H1 (cell line): ENCODE measurements around the gene VPS25. TPM values are rescaled to one million over a fixed set of nuclear protein-coding genes. Genes with fewer than 3 reads are reported as not detected.

Source experiments
- CTCF ChIA-PET: fragments of 300-600 bp; sonication (Branson Sonifier 250); formaldehyde crosslinking; loops from one replicate; lab custom pipeline; 2021; ENCODE audit not compliant: partially characterized antibody; lab: Charles Lee
- POLR2A ChIA-PET: fragments of 300-600 bp; sonication (Branson Sonifier 250); formaldehyde crosslinking; loops from one replicate; lab custom pipeline; 2021; ENCODE audit warnings: inconsistent platforms; ENCODE audit not compliant: partially characterized antibody; lab: Charles Lee
- DNase-seq, 2 experiments: peaks; one replicate each; pipeline versions ENCODE4 v3.0.0 to v3.0.0-alpha.2; 2010 to 2022; ENCODE audit warnings: low spot score in 2 of 2, low read depth in 1 of 2, mixed read lengths in 1 of 2
- FAIRE-seq: peaks from 2 replicates; lab custom pipeline; 2011; peaks lifted over from hg19 to GRCh38; lab: Jason Lieb, UNC
- H2AFZ ChIP-seq: 2 replicates; pipeline ENCODE4 v1.8.1; 2012; ENCODE audit warnings: low read length, inconsistent platforms
- H2AK5ac ChIP-seq: 2 replicates; pipeline ENCODE4 v1.6.1; 2013; ENCODE audit warnings: low read depth, low read length
- H2BK120ac ChIP-seq: replicated peaks from 2 replicates; pipeline ENCODE3; 2013; ENCODE audit warnings: low read depth, low read length, inconsistent platforms
- H2BK12ac ChIP-seq: 2 replicates; pipeline ENCODE4 v1.6.1; 2013; ENCODE audit warnings: low read depth, low read length
- H2BK15ac ChIP-seq: 2 replicates; pipeline ENCODE4 v1.6.1; 2013; ENCODE audit warnings: low read length
- H2BK20ac ChIP-seq: 2 replicates; pipeline ENCODE4 v1.6.1; 2013; ENCODE audit warnings: low read length
- H2BK5ac ChIP-seq: 2 replicates; pipeline ENCODE4 v1.6.1; 2013; ENCODE audit warnings: low read depth, low read length
- H3K14ac ChIP-seq: 2 replicates; pipeline ENCODE4 v1.6.1; 2013; ENCODE audit warnings: inconsistent platforms; ENCODE audit not compliant: insufficient read length
- H3K18ac ChIP-seq: 2 replicates; pipeline ENCODE4 v1.6.1; 2013; ENCODE audit warnings: low read length; ENCODE audit errors: extremely low read depth
- H3K23ac ChIP-seq: 2 replicates; pipeline ENCODE4 v1.6.1; 2013; ENCODE audit warnings: inconsistent platforms; ENCODE audit not compliant: insufficient read length
- H3K23me2 ChIP-seq: 2 replicates; pipeline ENCODE4 v1.6.1; 2013; ENCODE audit warnings: low read depth, low read length
- H3K27ac ChIP-seq: 2 replicates; pipeline ENCODE4 v1.6.1; 2011; ENCODE audit warnings: low read depth, low read length, inconsistent platforms
- H3K27me3 ChIP-seq, 4 experiments: replicated peaks in 1 of 4; 1 replicate in 1 of 4; 2 replicates in 3 of 4; pipeline versions ENCODE4 v1.6.1 to v1.8.1; 2011 to 2013; ENCODE audit warnings: low read length in 3 of 4, mild to moderate bottlenecking in 3 of 4, inconsistent platforms in 2 of 4, mixed read lengths in 2 of 4, moderate library complexity in 1 of 4; ENCODE audit not compliant: control insufficient read depth in 3 of 4, insufficient read depth in 3 of 4; ENCODE audit errors: extremely low read depth in 1 of 4
- H3K36me3 ChIP-seq, 4 experiments: 2 replicates each; pipeline versions ENCODE4 v1.6.1 to v1.8.1; 2011 to 2013; ENCODE audit warnings: mild to moderate bottlenecking in 4 of 4, low read length in 3 of 4, moderate library complexity in 2 of 4, control low read depth in 1 of 4, inconsistent platforms in 1 of 4; ENCODE audit not compliant: insufficient read depth in 4 of 4, control insufficient read depth in 2 of 4
- H3K4ac ChIP-seq: replicated peaks from 2 replicates; pipeline ENCODE3; 2013; ENCODE audit warnings: low read length, low read depth, mixed read lengths, inconsistent platforms; ENCODE audit not compliant: insufficient read length
- H3K4me1 ChIP-seq, 4 experiments: replicated peaks in 1 of 4; 1 replicate in 1 of 4; 2 replicates in 3 of 4; pipeline versions ENCODE4 v1.6.1 to v1.8.1; 2011 to 2013; ENCODE audit warnings: low read length in 3 of 4, inconsistent platforms in 2 of 4, mixed read lengths in 1 of 4; ENCODE audit not compliant: insufficient read depth in 4 of 4, control insufficient read depth in 3 of 4
- H3K4me2 ChIP-seq, 2 experiments: 2 replicates each; pipeline versions ENCODE4 v1.6.1 to v1.8.1; 2011 to 2013; ENCODE audit warnings: low read depth in 2 of 2, low read length in 2 of 2, control low read depth in 1 of 2, inconsistent platforms in 1 of 2, mild to moderate bottlenecking in 1 of 2; ENCODE audit not compliant: insufficient read depth in 1 of 2
- H3K4me3 ChIP-seq, 4 experiments: fragments of 200-600, 300-600 bp in 1 of 4; sonication (generic), shearing (Covaris generic), sonication (Bioruptor Twin) in 1 of 4; 2 replicates each; pipeline versions ENCODE4 v1.5.1 to v1.8.1; 2011 to 2016; ENCODE audit warnings: low read length in 4 of 4, low read depth in 3 of 4, control low read depth in 2 of 4, inconsistent platforms in 2 of 4, mild to moderate bottlenecking in 2 of 4, mixed read lengths in 1 of 4, moderate library complexity in 1 of 4; ENCODE audit not compliant: insufficient read depth in 2 of 4; ENCODE audit errors: extremely low read depth in 1 of 4
- H3K56ac ChIP-seq: replicated peaks from 2 replicates; pipeline ENCODE3; 2013; ENCODE audit warnings: low read depth, mild to moderate bottlenecking, mixed read lengths, low read length, inconsistent platforms; ENCODE audit not compliant: insufficient read length
- H3K79me1 ChIP-seq: 2 replicates; pipeline ENCODE4 v1.6.1; 2013; ENCODE audit warnings: low read depth, low read length, control low read depth
- H3K79me2 ChIP-seq, 2 experiments: 2 replicates each; pipeline versions ENCODE4 v1.6.1 to v1.8.1; 2012 to 2013; ENCODE audit warnings: low read length in 2 of 2, mild to moderate bottlenecking in 2 of 2, inconsistent platforms in 1 of 2; ENCODE audit not compliant: insufficient read depth in 2 of 2, control insufficient read depth in 1 of 2
- H3K9ac ChIP-seq, 4 experiments: replicated peaks in 1 of 4; 1 replicate in 1 of 4; 2 replicates in 3 of 4; pipeline versions ENCODE4 v1.6.1 to v1.8.1; 2011 to 2013; ENCODE audit warnings: low read depth in 3 of 4, low read length in 3 of 4, control low read depth in 2 of 4, mild to moderate bottlenecking in 2 of 4, moderate library complexity in 2 of 4, inconsistent platforms in 1 of 4; ENCODE audit errors: extremely low read depth in 1 of 4
- H3K9me3 ChIP-seq, 2 experiments: 2 replicates each; pipeline versions ENCODE4 v1.6.1 to v1.8.1; 2012 to 2013; ENCODE audit warnings: mild to moderate bottlenecking in 2 of 2, moderate library complexity in 2 of 2, control low read depth in 1 of 2, inconsistent platforms in 1 of 2, low read depth in 1 of 2, low read length in 1 of 2, mixed read lengths in 1 of 2; ENCODE audit not compliant: insufficient read depth in 2 of 2
- H4K20me1 ChIP-seq, 2 experiments: replicated peaks in 1 of 2; 2 replicates each; pipeline versions ENCODE3 to v1.8.1; 2011 to 2013; ENCODE audit warnings: inconsistent platforms in 2 of 2, low read length in 2 of 2, mild to moderate bottlenecking in 1 of 2; ENCODE audit not compliant: insufficient read depth in 2 of 2, control insufficient read depth in 1 of 2
- H4K5ac ChIP-seq: 2 replicates; pipeline ENCODE4 v1.6.1; 2013; ENCODE audit warnings: low read length, low read depth, mixed read lengths, inconsistent platforms; ENCODE audit not compliant: insufficient read length
- H4K8ac ChIP-seq: 2 replicates; pipeline ENCODE4 v1.8.0; 2013; ENCODE audit warnings: mild to moderate bottlenecking, moderate library complexity, low read length, inconsistent platforms; ENCODE audit not compliant: insufficient read depth; ENCODE audit errors: extremely low read depth
- H4K91ac ChIP-seq: replicated peaks from 2 replicates; pipeline ENCODE3; 2013; ENCODE audit warnings: low read length, mixed read lengths, inconsistent platforms; ENCODE audit not compliant: insufficient read length
- PHF8 ChIP-seq: fragments of 200-600 bp; sonication (generic); conservative IDR thresholded peaks from 2 replicates; pipeline ENCODE4 v1.7.1; 2012; ENCODE audit warnings: low read depth, mild to moderate bottlenecking, inconsistent platforms, low read length, moderate library complexity
- WGBS, 2 experiments: shearing (Covaris generic) in 1 of 2; methylation state at CpG; one replicate each; pipeline versions ENCODE4 v1.1.6 to v1.1.7; 2013 to 2015; ENCODE audit warnings: low lambda C conversion rate in 2 of 2, mixed read lengths in 2 of 2, inconsistent platforms in 1 of 2, low coverage in 1 of 2, missing lambda C conversion rate in 1 of 2; ENCODE audit not compliant: insufficient replicate concordance in 2 of 2, insufficient coverage in 1 of 2, insufficient read length in 1 of 2; ENCODE audit errors: extremely low coverage in 1 of 2, missing lambda C conversion rate in 1 of 2; 5-methylcytosine and 5-hydroxymethylcytosine counted together
- polyA plus RNA-seq, 7 experiments: library from polyadenylated mRNA; depleted of rRNA in 3 of 7; stranded (reverse) in 5 of 7; unstranded in 2 of 7; fragments of >200 nt in 5 of 7; fragments of 200-250 nt in 2 of 7; gene quantifications; 1 replicate in 5 of 7; 2 replicates in 1 of 7; 4 replicates in 1 of 7; pipeline versions ENCODE4 v1.2.1 to v1.2.3, GENCODE V29; 2011 to 2013; ENCODE audit warnings: missing spikeins in 2 of 7, mixed read lengths in 2 of 7
- total RNA-seq: library from RNA; stranded (reverse); fragmentation: NEBNext Ultra II Directional; extraction: Animal tissue kit (Norgen Biotek cat#: 25700); gene quantifications from 2 replicates; pipeline ENCODE4 v1.2.1, GENCODE V29; 2021

The VPS25 gene
- total and polyA plus RNA-seq, 2 of the 8 experiments (the other 6 are each of a cell fraction or from before 2014, with no cell fraction given): 88.2 to 188 TPM

DNA sequence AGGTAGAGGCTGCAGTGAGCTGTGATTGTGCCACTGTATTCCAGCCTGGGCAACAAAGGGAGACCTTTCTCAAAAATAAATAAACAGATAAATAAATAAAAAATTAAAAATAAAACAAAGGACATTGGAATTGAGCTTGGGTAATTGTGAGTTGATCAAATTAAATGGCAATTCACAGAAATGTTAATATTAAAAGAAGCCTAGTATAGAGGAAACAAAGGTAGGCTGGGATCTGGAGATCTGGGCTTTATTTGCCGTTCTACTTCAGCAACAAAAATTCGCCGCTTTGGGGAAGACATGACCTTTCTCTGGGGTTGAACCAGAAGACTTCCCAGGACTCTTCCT is 332 bp upstream of the VPS25 start:
- Histone ChIP-seq H2BK12ac (no peak overlapping the region), H3K27ac (no peak overlapping the region), H3K79me2 (no peaks in the 10 kb centered on the region), H4K8ac (no peak overlapping the region), H3K56ac (no peak overlapping the region), H2AFZ (peak overlapping the region; percentile 54), H2BK5ac (no peak overlapping the region), H3K9me3 (no peaks in the 10 kb centered on the region), H3K14ac (no peak overlapping the region), H3K23me2 (peaks cover 5% of the 10 kb centered on the region; the same call in 1 of the 2 replicates), H3K27me3 (no peaks in the 10 kb centered on the region), H3K23ac (no peak overlapping the region), H2BK20ac (no peak overlapping the region), H3K9ac (peak overlapping the region in 3 of 4 experiments; percentile 69 to 92 (median 81); a peak in 4 of 7 replicates), H3K79me1 (0 out of 2 replicates have a peak, but pooled peaks cover 4% of the 10 kb centered on the region), H2AK5ac (no peak overlapping the region), H2BK120ac (no peak overlapping the region), H3K4me1 (no peaks in the 10 kb centered on the region), H3K18ac (no peak overlapping the region), H3K4me3 (peak overlapping the region; percentile 80 to 94 (median 84)), H2BK15ac (no peak overlapping the region), H3K4me2 (peak overlapping the region; percentile 68 to 94; a peak in 3 of 4 replicates), H4K20me1 (no peaks in the 10 kb centered on the region), H4K91ac (no peak overlapping the region), H3K4ac (no peak overlapping the region), H4K5ac (no peak overlapping the region), H3K36me3 (peaks cover 0 to 11% (median 5%) of the 10 kb centered on the region in 4 experiments; a peak in 5 of 8 replicates)
- no peak for FAIRE-seq
- POLR2A ChIA-PET: interaction anchor here (0.8 to 2.4 kb wide), 11 partner anchors 10 to 220 kb away, joined by 3 to 15 read pairs (median 3); partner anchors contain the start of gene HSD17B1
- WGBS, 2 experiments: 19% methylated on average over 3 of the region's 3 CpGs; no CpG with 5 or more reads in 1 of the 2 experiments
- CTCF ChIA-PET: interaction anchor here (1.2 to 3.5 kb wide), 6 partner anchors 10 to 195 kb away, joined by 3 to 30 read pairs (median 3); partner anchors contain the start of genes BECN1 and RAMP2
- DNase-seq: no peak
- TF ChIP-seq PHF8: no peak
